ENCODE measurements around the gene EPOP. TPM values are rescaled to one million over a fixed set of nuclear protein-coding genes. Genes with fewer than 3 reads are reported as not detected.

Gene EPOP
- total RNA-seq, 1 experiment from 2014 or later = 4.0 TPM

DNA sequence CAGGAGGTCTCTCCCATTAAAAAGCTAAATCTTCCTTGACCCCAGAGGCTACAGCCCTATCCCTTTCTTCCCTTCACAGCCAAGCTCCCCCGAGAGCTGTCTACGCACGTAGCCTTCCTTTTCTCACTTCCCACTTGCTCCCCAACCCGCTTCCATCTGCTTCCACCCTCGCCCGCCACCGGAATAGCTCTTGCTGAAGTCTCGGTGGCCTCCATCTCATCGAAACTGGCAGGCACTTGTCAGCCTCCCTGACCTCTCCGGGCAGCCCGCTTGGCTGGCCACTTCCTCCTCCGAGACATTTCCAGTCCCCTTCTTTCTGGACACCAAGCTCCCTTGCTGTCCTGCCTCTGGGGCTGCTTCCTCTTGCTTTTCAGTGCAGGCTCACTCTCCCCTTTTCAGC, 10.7 kb upstream of the EPOP start:
- Histone ChIP-seq H3K4me3 (ENCODE audit: low read depth, low read length, poor library complexity, severe bottlenecking) (no peak overlapping the region), H3K4me1 (ENCODE audit: insufficient read depth, low read length, poor library complexity, severe bottlenecking) (peaks cover 5% of the 10 kb centered on the region), H3K36me3 (ENCODE audit: insufficient read depth, low read length, poor library complexity, severe bottlenecking) (no peaks in the 10 kb centered on the region), H3K27me3 (replicated peaks; ENCODE audit: insufficient read depth, low read depth, low read length, poor library complexity) (no peaks in the 10 kb centered on the region), H3K27ac (ENCODE audit: low read depth, low read length, poor library complexity, severe bottlenecking) (no peak overlapping the region), H3K9me3 (ENCODE audit: low read depth, low read length, poor library complexity, severe bottlenecking) (no peaks in the 10 kb centered on the region)
- BruUV-seq (replicated peaks) = no TSS peak
- no peak for TF ChIP-seq EZH2 (IDR thresholded peaks at IDR 0.05; ENCODE audit: borderline replicate concordance, low read depth, low read length, poor library complexity, severe bottlenecking)
- ChIA-PET POLR2A (ENCODE audit: low non-redundant PET) (no interaction called here), CTCF (no interaction called here)
- intact Hi-C loops (cut with micrococcal nuclease; ENCODE audit: unreplicated experiment) = no loop called here
- DNase-seq (ENCODE audit: low spot score) = no peak

GRCh38 chr17:38681096-38681495, 6.3 kb upstream of the EPOP start:
- BruUV-seq (replicated peaks) = no TSS peak
- H3K4me3 ChIP-seq (ENCODE audit: low read depth, low read length, poor library complexity, severe bottlenecking) = no peak overlapping the region
- ChIA-PET POLR2A (ENCODE audit: low non-redundant PET) (no interaction called here), CTCF (no interaction called here)
- intact Hi-C loops (cut with micrococcal nuclease; ENCODE audit: unreplicated experiment) = no loop called here
- H3K27me3 ChIP-seq (replicated peaks; ENCODE audit: insufficient read depth, low read depth, low read length, poor library complexity) = no peaks in the 10 kb centered on the region
- TF ChIP-seq, protein P1, sequence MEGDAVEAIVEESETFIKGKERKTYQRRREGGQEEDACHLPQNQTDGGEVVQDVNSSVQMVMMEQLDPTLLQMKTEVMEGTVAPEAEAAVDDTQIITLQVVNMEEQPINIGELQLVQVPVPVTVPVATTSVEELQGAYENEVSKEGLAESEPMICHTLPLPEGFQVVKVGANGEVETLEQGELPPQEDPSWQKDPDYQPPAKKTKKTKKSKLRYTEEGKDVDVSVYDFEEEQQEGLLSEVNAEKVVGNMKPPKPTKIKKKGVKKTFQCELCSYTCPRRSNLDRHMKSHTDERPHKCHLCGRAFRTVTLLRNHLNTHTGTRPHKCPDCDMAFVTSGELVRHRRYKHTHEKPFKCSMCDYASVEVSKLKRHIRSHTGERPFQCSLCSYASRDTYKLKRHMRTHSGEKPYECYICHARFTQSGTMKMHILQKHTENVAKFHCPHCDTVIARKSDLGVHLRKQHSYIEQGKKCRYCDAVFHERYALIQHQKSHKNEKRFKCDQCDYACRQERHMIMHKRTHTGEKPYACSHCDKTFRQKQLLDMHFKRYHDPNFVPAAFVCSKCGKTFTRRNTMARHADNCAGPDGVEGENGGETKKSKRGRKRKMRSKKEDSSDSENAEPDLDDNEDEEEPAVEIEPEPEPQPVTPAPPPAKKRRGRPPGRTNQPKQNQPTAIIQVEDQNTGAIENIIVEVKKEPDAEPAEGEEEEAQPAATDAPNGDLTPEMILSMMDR (conservative IDR thresholded peaks at IDR 0.05; ENCODE audit: low read depth, low read length) = no peak
- no peak for TF ChIP-seq EZH2 (IDR thresholded peaks at IDR 0.05; ENCODE audit: borderline replicate concordance, low read depth, low read length, poor library complexity, severe bottlenecking)
- H3K4me1 ChIP-seq (ENCODE audit: insufficient read depth, low read length, poor library complexity, severe bottlenecking) = no peaks in the 10 kb centered on the region
- no peaks in the 10 kb centered on the region for H3K36me3 ChIP-seq (ENCODE audit: insufficient read depth, low read length, poor library complexity, severe bottlenecking)
- no peaks in the 10 kb centered on the region for H3K9me3 ChIP-seq (ENCODE audit: low read depth, low read length, poor library complexity, severe bottlenecking)
- H3K27ac ChIP-seq (ENCODE audit: low read depth, low read length, poor library complexity, severe bottlenecking) = no peak overlapping the region
- DNase-seq (ENCODE audit: low spot score) = no peak

DNA sequence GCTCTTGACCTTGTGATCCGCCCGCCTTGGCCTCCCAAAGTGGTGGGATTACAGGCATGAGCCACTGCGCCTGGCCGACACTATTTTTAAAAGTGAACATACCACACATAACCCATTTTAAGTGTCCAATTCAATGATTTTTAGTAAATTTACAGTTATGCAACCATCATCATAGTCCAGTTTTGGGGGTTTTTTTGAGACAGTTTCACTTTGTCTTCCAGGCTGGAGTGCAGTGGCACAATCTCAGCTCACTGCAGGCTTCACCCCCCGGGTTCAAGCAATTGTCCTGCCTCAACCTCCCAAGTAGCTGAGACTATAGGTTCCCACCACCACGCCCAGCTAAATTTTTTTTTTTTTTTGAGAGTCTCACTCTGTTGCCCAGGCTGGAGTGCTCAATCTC, 3.1 kb upstream of the EPOP start:
- intact Hi-C loops (cut with micrococcal nuclease; ENCODE audit: unreplicated experiment) = loop anchor here (2.0 kb wide), 1 partner anchor 57 kb away; no protein-coding TSS in a partner anchor
- no peaks in the 10 kb centered on the region for H3K9me3 ChIP-seq (ENCODE audit: low read depth, low read length, poor library complexity, severe bottlenecking)
- ChIA-PET POLR2A (ENCODE audit: low non-redundant PET) (no interaction called here), CTCF (interaction anchor here (0.6 to 1.7 kb wide), 2 partner anchors 57 to 78 kb away, joined by 3 to 5 read pairs; no protein-coding TSS in a partner anchor)
- H3K4me3 ChIP-seq (ENCODE audit: low read depth, low read length, poor library complexity, severe bottlenecking) = no peak overlapping the region
- BruUV-seq (replicated peaks) = no TSS peak
- H3K27ac ChIP-seq (ENCODE audit: low read depth, low read length, poor library complexity, severe bottlenecking) = no peak overlapping the region
- H3K36me3 ChIP-seq (ENCODE audit: insufficient read depth, low read length, poor library complexity, severe bottlenecking) = no peaks in the 10 kb centered on the region
- TF ChIP-seq EZH2 (IDR thresholded peaks at IDR 0.05; ENCODE audit: borderline replicate concordance, low read depth, low read length, poor library complexity, severe bottlenecking) = no peak
- TF ChIP-seq, protein P1 (conservative IDR thresholded peaks at IDR 0.05; ENCODE audit: low read depth, low read length) = no peak
- H3K4me1 ChIP-seq (ENCODE audit: insufficient read depth, low read length, poor library complexity, severe bottlenecking) = no peaks in the 10 kb centered on the region
- peaks cover 5% of the 10 kb centered on the region for H3K27me3 ChIP-seq (replicated peaks; ENCODE audit: insufficient read depth, low read depth, low read length, poor library complexity)
- no peak for DNase-seq (ENCODE audit: low spot score)

Measured in A673 (cell line).